ENCODE data around the gene PPM1N. TPM values are rescaled to one million over a fixed set of nuclear protein-coding genes. Genes with fewer than 3 reads are reported as not detected.

PPM1N gene
- total and polyA plus RNA-seq, 2 of the 13 experiments (the other 11 are each of a cell fraction or from before 2014, with no cell fraction given), result 0.31 to 1.8 TPM

DNA sequence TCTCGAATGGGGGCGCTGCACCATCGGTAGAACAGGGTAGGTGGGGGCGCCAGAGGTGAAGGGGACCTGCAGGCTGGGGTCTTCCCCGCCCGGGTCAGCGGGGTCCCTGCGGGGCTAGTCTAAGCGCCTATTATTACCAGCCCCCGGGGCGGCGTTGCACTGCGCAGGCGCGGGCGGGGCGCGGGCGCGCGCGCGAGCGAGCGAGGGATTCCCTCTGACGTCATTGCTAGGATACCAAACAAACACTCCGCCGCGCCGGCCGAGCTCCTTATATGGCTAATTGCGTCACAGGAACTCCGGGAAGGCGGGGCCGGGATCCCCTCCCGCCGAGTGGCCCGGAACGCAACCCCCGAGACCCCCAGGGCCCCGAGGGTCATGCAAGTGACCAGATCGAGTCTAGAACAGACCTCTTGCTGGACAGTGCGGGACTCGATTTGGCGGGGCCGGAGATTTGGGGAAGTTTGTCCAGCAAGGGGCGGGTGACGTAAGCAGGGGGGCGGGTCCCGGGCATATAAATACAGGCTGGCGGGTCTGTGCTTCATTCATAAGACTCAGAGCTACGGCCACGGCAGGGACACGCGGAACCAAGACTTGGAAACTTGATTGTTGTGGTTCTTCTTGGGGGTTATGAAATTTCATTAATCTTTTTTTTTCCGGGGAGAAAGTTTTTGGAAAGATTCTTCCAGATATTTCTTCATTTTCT lies 30.6 kb upstream of the PPM1N start, which contains the start of gene FOSB (continued):
- TF ChIP-seq, protein P1, sequence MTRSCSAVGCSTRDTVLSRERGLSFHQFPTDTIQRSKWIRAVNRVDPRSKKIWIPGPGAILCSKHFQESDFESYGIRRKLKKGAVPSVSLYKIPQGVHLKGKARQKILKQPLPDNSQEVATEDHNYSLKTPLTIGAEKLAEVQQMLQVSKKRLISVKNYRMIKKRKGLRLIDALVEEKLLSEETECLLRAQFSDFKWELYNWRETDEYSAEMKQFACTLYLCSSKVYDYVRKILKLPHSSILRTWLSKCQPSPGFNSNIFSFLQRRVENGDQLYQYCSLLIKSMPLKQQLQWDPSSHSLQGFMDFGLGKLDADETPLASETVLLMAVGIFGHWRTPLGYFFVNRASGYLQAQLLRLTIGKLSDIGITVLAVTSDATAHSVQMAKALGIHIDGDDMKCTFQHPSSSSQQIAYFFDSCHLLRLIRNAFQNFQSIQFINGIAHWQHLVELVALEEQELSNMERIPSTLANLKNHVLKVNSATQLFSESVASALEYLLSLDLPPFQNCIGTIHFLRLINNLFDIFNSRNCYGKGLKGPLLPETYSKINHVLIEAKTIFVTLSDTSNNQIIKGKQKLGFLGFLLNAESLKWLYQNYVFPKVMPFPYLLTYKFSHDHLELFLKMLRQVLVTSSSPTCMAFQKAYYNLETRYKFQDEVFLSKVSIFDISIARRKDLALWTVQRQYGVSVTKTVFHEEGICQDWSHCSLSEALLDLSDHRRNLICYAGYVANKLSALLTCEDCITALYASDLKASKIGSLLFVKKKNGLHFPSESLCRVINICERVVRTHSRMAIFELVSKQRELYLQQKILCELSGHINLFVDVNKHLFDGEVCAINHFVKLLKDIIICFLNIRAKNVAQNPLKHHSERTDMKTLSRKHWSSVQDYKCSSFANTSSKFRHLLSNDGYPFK (CRISPR knock-in tag; IDR thresholded peaks at IDR 0.05; ENCODE audit: borderline replicate concordance), result no peak
- no peak for TF ChIP-seq ZNF256 (CRISPR knock-in tag; conservative IDR thresholded peaks at IDR 0.05)
- no peak for TF ChIP-seq SNRNP70 (IDR thresholded peaks at IDR 0.05; ENCODE audit: low read depth, low read length)
- TF ChIP-seq, protein P2, sequence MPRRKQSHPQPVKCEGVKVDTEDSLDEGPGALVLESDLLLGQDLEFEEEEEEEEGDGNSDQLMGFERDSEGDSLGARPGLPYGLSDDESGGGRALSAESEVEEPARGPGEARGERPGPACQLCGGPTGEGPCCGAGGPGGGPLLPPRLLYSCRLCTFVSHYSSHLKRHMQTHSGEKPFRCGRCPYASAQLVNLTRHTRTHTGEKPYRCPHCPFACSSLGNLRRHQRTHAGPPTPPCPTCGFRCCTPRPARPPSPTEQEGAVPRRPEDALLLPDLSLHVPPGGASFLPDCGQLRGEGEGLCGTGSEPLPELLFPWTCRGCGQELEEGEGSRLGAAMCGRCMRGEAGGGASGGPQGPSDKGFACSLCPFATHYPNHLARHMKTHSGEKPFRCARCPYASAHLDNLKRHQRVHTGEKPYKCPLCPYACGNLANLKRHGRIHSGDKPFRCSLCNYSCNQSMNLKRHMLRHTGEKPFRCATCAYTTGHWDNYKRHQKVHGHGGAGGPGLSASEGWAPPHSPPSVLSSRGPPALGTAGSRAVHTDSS (CRISPR knock-in tag; conservative IDR thresholded peaks at IDR 0.05), result no peak
- TF ChIP-seq RFXANK (CRISPR knock-in tag; IDR thresholded peaks at IDR 0.05), result no peak; the same call in 1 of the 2 replicates
- TF ChIP-seq, protein P3, sequence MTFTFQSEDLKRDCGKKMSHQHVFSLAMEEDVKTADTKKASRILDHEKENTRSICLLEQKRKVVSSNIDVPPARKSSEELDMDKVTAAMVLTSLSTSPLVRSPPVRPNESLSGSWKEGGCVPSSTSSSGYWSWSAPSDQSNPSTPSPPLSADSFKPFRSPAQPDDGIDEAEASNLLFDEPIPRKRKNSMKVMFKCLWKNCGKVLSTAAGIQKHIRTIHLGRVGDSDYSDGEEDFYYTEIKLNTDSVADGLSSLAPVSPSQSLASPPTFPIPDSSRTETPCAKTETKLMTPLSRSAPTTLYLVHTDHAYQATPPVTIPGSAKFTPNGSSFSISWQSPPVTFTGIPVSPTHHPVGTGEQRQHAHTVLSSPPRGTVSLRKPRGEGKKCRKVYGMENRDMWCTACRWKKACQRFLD (CRISPR knock-in tag; IDR thresholded peaks at IDR 0.05; ENCODE audit: borderline replicate concordance), result no peak
- no peak for TF ChIP-seq MATR3 (CRISPR knock-in tag; IDR thresholded peaks at IDR 0.05)
- TF ChIP-seq SIX4 (CRISPR knock-in tag; IDR thresholded peaks at IDR 0.05), result no peak
- no peak for TF ChIP-seq PCBP2 (optimal IDR thresholded peaks at IDR 0.05; ENCODE audit: low read depth, low read length, poor library complexity, severe bottlenecking)
- no peak for TF ChIP-seq RAD21 (CRISPR knock-in tag; IDR thresholded peaks at IDR 0.05)
- TF ChIP-seq, protein P4, sequence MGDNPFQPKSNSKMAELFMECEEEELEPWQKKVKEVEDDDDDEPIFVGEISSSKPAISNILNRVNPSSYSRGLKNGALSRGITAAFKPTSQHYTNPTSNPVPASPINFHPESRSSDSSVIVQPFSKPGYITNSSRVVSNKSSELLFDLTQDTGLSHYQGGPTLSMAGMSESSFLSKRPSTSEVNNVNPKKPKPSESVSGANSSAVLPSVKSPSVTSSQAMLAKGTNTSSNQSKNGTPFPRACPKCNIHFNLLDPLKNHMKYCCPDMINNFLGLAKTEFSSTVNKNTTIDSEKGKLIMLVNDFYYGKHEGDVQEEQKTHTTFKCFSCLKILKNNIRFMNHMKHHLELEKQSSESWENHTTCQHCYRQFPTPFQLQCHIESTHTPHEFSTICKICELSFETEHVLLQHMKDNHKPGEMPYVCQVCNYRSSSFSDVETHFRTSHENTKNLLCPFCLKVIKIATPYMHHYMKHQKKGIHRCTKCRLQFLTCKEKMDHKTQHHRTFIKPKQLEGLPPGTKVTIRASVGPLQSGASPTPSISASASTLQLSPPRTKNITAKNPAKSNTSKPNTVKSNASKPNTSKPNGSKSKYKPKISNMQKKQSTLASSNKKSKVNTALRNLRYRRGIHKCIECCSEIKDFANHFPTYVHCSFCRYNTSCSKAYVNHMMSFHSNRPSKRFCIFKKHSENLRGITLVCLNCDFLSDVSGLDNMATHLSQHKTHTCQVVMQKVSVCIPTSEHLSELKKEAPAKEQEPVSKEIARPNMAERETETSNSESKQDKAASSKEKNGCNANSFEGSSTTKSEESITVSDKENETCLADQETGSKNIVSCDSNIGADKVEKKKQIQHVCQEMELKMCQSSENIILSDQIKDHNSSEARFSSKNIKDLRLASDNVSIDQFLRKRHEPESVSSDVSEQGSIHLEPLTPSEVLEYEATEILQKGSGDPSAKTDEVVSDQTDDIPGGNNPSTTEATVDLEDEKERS (CRISPR knock-in tag; IDR thresholded peaks at IDR 0.05), result no peak
- TF ChIP-seq DNMT1 (CRISPR knock-in tag; IDR thresholded peaks at IDR 0.05), result no peak
- TF ChIP-seq CC2D1A (CRISPR knock-in tag; IDR thresholded peaks at IDR 0.05), result no peak
- TF ChIP-seq ZNF747 (CRISPR knock-in tag; IDR thresholded peaks at IDR 0.05; ENCODE audit: borderline replicate concordance), result no peak
- no peak for TF ChIP-seq MZF1 (CRISPR knock-in tag; IDR thresholded peaks at IDR 0.05; ENCODE audit: borderline replicate concordance)
